HG03097 (cell line): ENCODE data around the gene HSPA12A.

Source experiments
- ATAC-seq: cut with Tn5 transposase; IDR thresholded peaks from one replicate; pipeline ENCODE4 v1.9.1; 2021; ENCODE audit not compliant: unreplicated experiment, low FRiP score

Gene HSPA12A

DNA sequence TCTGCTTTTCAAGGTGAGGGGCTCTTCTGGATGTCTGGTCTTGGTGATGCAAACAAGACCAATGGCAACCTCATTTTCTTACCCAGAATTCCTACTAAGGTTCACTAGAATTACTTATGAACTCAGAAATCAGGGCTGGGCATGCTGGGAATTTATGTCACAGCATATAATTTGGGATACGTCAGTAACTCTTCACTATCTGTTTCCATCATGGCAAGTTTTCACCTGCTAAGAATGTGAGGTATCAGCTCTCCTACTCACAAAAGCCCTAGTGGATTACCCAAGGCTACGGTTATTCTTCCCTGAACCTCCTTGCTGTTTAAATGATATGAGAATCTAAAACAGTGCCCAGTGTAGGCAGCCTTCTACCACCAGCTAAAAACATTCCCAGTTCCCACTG is 68.5 kb downstream of the HSPA12A start:
- no peak for ATAC-seq

GRCh38 chr10:116672891-116673290 is 69.5 kb downstream of the HSPA12A start:
- ATAC-seq = no peak

DNA sequence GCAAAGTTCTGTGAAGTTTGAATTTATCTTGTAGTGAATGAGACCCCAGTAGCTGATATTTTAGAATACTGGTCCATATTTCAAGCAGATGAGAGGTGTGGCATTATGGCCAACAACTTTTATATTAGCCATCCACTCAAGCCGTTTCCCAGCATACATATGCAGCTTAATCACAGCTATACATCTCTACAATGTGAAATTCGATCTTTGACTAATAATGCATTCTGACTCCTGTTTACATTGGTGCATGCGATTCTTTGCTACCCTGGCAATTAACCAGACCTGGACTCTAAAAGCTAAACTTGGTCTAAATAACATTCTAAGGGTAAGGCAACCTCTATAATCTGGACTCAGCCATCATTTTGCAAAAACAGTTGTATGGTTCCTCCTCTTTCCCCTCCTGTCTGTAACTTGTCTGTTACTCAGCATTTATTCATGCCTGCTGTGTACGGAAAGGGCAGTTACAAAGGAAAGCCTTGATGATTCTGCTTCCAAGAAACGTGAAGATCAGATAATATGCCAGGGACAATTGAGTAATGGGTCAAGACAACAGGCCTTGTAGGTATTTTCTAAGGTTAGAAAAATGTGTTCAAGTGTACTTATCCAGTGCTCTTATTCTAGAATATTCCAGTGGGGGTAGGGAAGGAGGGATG is 71.0 kb downstream of the HSPA12A start:
- no peak for ATAC-seq

DNA sequence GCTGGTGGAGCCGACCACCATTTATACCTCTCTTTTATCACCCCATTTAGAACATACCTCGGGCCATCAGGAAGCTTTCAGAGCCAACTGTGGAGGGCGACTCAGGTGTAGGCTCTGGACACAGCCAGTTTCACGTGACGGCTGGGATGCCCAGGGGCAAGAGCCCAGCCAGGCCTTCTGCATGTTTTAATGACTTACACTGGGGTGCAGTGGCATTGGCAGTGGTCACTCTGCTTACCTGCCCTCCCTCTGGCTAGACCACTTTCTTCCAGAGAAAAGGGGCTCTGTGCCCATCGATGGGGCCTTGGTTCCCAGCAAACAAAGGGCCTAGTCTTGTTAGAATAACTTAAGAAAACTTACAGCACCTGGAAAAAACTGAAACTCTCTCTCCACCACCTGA is 71.7 kb downstream of the HSPA12A start:
- no peak for ATAC-seq

- no peak for ATAC-seq
Observed at GRCh38 chr10:116669832-116670644, 72.3 kb downstream of the HSPA12A start.

DNA sequence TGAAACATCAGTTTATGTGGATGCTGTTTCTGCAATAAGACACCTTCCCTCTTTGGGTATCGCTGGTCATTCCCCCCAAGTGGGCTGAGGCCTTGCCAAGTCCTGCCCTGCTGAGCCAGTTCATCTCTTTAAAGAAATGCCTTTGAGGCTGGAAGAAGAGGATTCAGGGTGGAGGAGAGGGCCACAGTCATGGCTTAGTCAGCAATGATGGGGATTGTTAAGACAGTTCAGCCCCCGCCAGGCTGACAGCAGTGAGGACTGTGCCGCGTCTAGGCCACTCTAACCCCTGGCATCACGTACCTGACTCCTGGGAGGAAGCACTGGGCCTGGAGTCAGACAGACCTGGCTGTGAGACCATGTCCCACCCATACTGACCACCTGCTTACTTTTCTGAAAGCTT is 73.3 kb downstream of the HSPA12A start:
- no peak for ATAC-seq

- ATAC-seq = no peak
Observed at GRCh38 chr10:116668446-116668845, 73.9 kb downstream of the HSPA12A start.

- ATAC-seq = no peak
Observed at GRCh38 chr10:116668018-116668417, 74.3 kb downstream of the HSPA12A start.

DNA sequence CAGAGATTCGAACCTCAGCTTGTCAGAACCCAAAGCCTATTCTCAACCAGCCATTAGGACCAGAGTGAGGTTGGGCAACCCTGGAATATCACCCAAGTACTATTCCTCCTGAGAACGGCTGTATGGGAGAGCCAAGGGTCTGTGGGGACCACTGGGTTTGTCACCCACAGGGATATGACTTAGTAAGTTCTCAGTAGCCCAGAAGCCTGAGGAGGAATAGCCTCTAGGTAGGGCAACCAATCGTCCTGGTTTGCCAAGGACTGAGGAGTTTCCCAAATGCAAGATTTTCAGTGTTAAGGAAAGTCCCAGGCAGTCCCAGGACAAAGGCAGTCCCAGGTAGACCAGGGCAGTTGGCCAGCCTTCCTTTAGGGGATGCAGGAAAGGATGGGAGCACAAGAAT is 74.9 kb downstream of the HSPA12A start:
- ATAC-seq = no peak

GRCh38 chr10:116665541-116666125 is 76.7 kb downstream of the HSPA12A start:
- no peak for ATAC-seq

DNA sequence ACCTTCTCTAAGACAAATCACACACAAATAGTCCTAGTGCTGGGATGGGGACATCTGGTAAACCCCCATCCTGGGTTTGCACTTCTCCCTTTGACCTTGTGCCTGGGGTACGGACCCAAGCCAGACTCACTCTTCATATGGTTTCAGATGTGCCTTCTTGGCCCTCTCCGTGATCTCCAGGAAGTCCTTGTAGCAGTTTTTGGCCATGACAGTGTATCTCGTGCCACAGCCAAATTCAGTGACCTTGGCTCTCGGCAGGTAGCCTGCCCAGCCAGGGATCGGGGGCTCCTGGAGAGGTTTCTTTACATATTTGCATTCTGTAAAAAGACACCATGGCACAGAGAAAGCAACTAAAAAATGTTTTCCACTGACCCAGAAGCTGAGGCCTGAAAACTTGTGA is 77.7 kb downstream of the HSPA12A start:
- ATAC-seq = no peak

GRCh38 chr10:116663342-116663741 is 79.0 kb downstream of the HSPA12A start:
- no peak for ATAC-seq

GRCh38 chr10:116660860-116661259 is 81.5 kb downstream of the HSPA12A start:
- ATAC-seq = no peak

DNA sequence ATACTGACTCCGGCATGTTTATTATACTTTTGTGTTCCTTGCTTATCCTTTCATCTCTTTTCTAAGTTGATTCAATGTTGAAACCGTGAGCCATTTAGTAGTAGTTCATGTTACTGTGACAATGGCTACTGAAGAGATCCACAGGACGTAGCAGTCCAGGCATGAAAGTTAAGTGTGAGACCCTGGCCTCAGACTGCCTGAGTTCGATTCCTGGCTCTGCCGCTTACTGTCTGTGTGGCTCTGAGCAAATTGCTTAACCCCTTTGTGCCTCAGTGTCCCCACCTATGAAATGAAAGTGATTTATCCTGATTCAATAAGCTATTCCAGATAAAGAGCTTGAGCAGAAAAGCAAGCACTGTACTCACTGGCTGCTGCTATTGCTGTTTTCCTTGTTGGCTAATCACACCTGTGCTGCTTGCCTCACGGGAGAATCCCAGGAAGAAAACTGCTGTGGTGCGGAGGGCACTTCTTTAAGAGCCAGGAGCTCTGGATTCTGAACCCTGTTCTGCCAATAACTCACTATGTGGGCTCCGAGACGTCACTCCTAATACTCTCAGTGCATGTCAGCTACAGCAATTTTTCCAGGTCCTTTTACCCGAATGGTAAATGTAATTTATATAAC is 83.2 kb downstream of the HSPA12A start:
- ATAC-seq = no peak

DNA sequence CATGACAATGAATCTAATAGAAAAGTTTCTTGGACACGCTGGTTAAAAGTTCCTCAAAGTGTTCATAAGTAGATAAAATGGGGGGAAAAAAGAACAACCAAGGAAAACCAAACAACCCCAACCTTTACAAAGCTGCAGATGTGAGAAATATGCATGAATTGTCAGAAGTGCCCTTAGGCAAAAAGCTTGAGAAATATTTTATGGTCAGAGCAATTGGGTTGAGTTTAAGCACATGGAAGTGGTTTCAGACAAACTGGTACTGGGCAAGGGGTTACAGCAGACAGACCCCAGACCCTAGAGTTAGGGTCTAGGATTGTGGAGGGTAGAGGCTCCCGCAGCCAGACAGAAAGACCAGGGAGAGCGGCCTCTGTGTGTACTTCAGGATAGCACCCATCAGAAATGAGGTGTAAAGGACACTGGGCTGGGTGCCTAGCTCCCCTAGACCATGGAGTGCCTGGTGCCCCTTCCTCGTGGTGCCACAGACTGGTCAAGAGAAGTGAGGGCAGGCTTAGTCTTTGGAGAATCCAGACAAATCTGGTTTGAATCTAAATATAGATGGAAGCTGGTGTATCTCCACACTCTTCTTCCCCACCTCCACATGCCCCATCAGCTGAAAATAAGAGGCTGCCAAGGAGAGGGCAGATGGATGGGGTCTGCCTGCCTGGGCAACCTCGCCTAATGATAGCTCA is 84.4 kb downstream of the HSPA12A start:
- no peak for ATAC-seq

DNA sequence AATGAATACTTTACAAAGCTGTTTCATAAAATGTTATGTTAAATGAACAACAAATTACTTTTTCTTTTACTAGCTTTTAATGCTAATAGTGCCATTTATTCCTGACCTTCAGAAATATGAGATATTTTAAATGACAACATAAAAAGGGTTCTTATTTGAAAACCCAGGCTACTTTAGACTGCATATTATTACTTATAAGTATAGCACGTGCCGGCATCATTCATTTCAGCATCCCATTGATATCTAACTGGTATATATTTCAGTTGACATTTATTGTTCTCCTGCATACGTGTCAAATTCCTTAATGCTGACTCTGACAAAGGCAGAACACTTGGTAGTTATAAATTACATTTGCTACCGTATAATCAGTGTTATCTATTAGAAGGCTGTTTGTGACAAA is 86.3 kb downstream of the HSPA12A start:
- no peak for ATAC-seq

- no peak for ATAC-seq
Observed at GRCh38 chr10:116655568-116655967, 86.8 kb downstream of the HSPA12A start.

DNA sequence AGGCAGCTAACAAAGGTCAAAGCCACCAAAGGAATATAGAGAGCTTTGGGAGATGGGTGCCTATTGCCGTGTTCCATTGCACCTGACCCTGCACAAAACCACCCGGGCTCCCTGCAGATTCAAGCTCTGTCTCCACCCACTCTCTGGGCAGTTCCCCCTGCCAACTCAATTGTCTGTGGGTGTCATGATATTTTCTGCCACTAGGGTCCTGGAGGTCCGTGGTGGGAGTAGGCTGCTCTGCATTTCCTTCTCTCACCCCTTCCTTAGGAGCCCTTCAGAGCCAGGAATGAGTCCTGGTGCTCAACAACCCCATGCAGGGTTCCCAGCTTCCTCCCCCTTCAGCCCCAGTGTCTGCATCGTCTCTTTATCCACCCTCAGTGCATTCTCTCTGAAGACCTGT is 87.5 kb downstream of the HSPA12A start:
- no peak for ATAC-seq

GRCh38 chr10:116653885-116654284 is 88.5 kb downstream of the HSPA12A start:
- no peak for ATAC-seq

GRCh38 chr10:116648903-116649302 is 93.5 kb downstream of the HSPA12A start:
- no peak for ATAC-seq

GRCh38 chr10:116646502-116646901 is 95.9 kb downstream of the HSPA12A start:
- ATAC-seq = no peak
